Esophagus muscularis mucosa (tissue), 4 donors: ENCODE data around the gene TPRN. TPM values are rescaled to one million over a fixed set of nuclear protein-coding genes. Genes with fewer than 3 reads are reported as not detected.
A peak's percentile ranks its signal among the peaks of the same experiment; 100 is the strongest.

ENCODE experiments used
- DNase-seq: peaks from one replicate; pipeline ENCODE4 v3.0.0-alpha.2; 2017; ENCODE audit errors: extremely low spot score
- H3K27ac ChIP-seq, 4 donors: fragments of 200-600 bp; sonication (generic); replicated peaks in 1 of 4; 1 replicate in 3 of 4; 2 replicates in 1 of 4; pipeline ENCODE4 v1.5.1; 2016 to 2019; ENCODE audit warnings: mild to moderate bottlenecking in 1 of 4
- H3K27me3 ChIP-seq, 4 donors: fragments of 200-600 bp; sonication (generic); one replicate each; pipeline versions ENCODE4 v1.5.1 to v1.6.0; 2016 to 2019
- H3K36me3 ChIP-seq, 4 donors: fragments of 200-600 bp; sonication (generic); one replicate each; pipeline ENCODE4 v1.5.1; 2016 to 2019
- H3K4me1 ChIP-seq, 4 donors: fragments of 200-600 bp; sonication (generic); one replicate each; pipeline ENCODE4 v1.5.1; 2016 to 2019
- H3K4me3 ChIP-seq, 4 donors: fragments of 200-600 bp; sonication (generic); 1 replicate in 2 of 4; 2 replicates in 2 of 4; pipeline ENCODE4 v1.5.1; 2016 to 2019; ENCODE audit warnings: mild to moderate bottlenecking in 4 of 4, moderate library complexity in 1 of 4
- H3K9me3 ChIP-seq, 4 donors: fragments of 200-600 bp; sonication (generic); 1 replicate in 3 of 4; 2 replicates in 1 of 4; pipeline ENCODE4 v1.5.1; 2016 to 2019
- CTCF ChIP-seq, 3 experiments: fragments of 200-600 bp in 2 of 3; fragments of 450-650 bp in 1 of 3; sonication (generic) in 2 of 3; IDR thresholded peaks; one replicate each; pipeline ENCODE4 v1.5.1; 2017 to 2019; ENCODE audit warnings: antibody characterized with exemption in 3 of 3, mild to moderate bottlenecking in 2 of 3, moderate library complexity in 1 of 3
- EP300 ChIP-seq: sonication (generic); formaldehyde crosslinking; IDR thresholded peaks from one replicate; pipeline ENCODE4 v1.6.1; 2017; ENCODE audit warnings: antibody characterized with exemption
- POLR2A ChIP-seq: fragments of 450-650 bp; IDR thresholded peaks from one replicate; pipeline ENCODE4 v1.6.1; 2017; ENCODE audit warnings: antibody characterized with exemption, moderate library complexity, mild to moderate bottlenecking, low read depth
- POLR2AphosphoS5 ChIP-seq, 2 donors: sonication (generic); formaldehyde crosslinking; IDR thresholded peaks; one replicate each; pipeline ENCODE4 v1.6.1; 2017; ENCODE audit warnings: antibody characterized with exemption in 2 of 2
- WGBS: methylation state at CpG from one replicate; pipeline ENCODE4 v1.1.5; 2018; 5-methylcytosine and 5-hydroxymethylcytosine counted together
- intact Hi-C: fragments of 100-400 bp; cut with DNase I; formaldehyde crosslinking; loops from one replicate; pipeline ENCODE4 v1.15.1; 2023
- total RNA-seq, 4 donors: library from RNA; depleted of rRNA; stranded (reverse); fragments of >200 nt; gene quantifications; one replicate each; pipeline versions ENCODE4 v1.1.0 to v1.2.1, GENCODE V29; 2016

Gene TPRN
- total RNA-seq, 4 donors from 2014 or later, result 4.1 to 12.6 (median 7.7) TPM

- TF ChIP-seq CTCF (IDR thresholded peaks at IDR 0.05) (no peak), POLR2A (no peak), POLR2AphosphoS5 (IDR thresholded peaks at IDR 0.05) (no peak), EP300 (no peak)
- H3K27ac ChIP-seq, result no peak overlapping the region
- peaks cover 14 to 35% (median 27%) of the 10 kb centered on the region in 4 donors for H3K4me1 ChIP-seq
- H3K9me3 ChIP-seq, result no peaks in the 10 kb centered on the region
- intact Hi-C loops, result no loop called here
- no peak overlapping the region for H3K4me3 ChIP-seq
- H3K27me3 ChIP-seq, result peaks cover 0 to 87% (median 67%) of the 10 kb centered on the region in 4 donors
- DNase-seq, result no peak
- 61% methylated on average over 16 of the region's 19 CpGs for WGBS
- no peaks in the 10 kb centered on the region for H3K36me3 ChIP-seq
Measured at GRCh38 chr9:137157618-137158415, 42.7 kb downstream of the TPRN start.

GRCh38 chr9:137156567-137157375 lies 43.8 kb downstream of the TPRN start:
- 5% methylated on average over 12 of the region's 65 CpGs for WGBS
- peaks cover 6 to 25% (median 17%) of the 10 kb centered on the region in 4 donors for H3K4me1 ChIP-seq
- no peak for DNase-seq
- intact Hi-C loops, result no loop called here
- peak overlapping the region; percentile 16 to 33 (median 28) for H3K4me3 ChIP-seq
- no peak overlapping the region for H3K27ac ChIP-seq
- H3K9me3 ChIP-seq, result no peaks in the 10 kb centered on the region
- H3K27me3 ChIP-seq, result peaks cover 0 to 76% (median 57%) of the 10 kb centered on the region in 4 donors
- TF ChIP-seq CTCF (IDR thresholded peaks at IDR 0.05) (no peak), EP300 (no peak), POLR2AphosphoS5 (IDR thresholded peaks at IDR 0.05) (no peak), POLR2A (no peak)
- H3K36me3 ChIP-seq, result no peaks in the 10 kb centered on the region

GRCh38 chr9:137152844-137153405 lies 47.6 kb downstream of the TPRN start:
- intact Hi-C loops, result no loop called here
- TF ChIP-seq EP300 (no peak), CTCF (IDR thresholded peaks at IDR 0.05) (no peak), POLR2A (no peak), POLR2AphosphoS5 (IDR thresholded peaks at IDR 0.05) (no peak)
- peaks cover 6 to 15% (median 9%) of the 10 kb centered on the region in 4 donors for H3K4me1 ChIP-seq
- WGBS, result 95% methylated on average over 7 of the region's 7 CpGs
- no peak overlapping the region for H3K4me3 ChIP-seq
- no peaks in the 10 kb centered on the region for H3K36me3 ChIP-seq
- peaks cover 0 to 74% (median 24%) of the 10 kb centered on the region in 4 donors for H3K27me3 ChIP-seq
- no peak for DNase-seq
- no peak overlapping the region for H3K27ac ChIP-seq
- H3K9me3 ChIP-seq, result no peaks in the 10 kb centered on the region

GRCh38 chr9:137150617-137151457 lies 49.7 kb downstream of the TPRN start:
- H3K27ac ChIP-seq, result no peak overlapping the region
- no peak for TF ChIP-seq POLR2AphosphoS5 (IDR thresholded peaks at IDR 0.05)
- no peak for TF ChIP-seq POLR2A
- no peak for TF ChIP-seq CTCF (IDR thresholded peaks at IDR 0.05)
- no peak for TF ChIP-seq EP300
- intact Hi-C loops, result no loop called here
- H3K9me3 ChIP-seq, result no peaks in the 10 kb centered on the region
- WGBS, result 24% methylated on average over 32 of the region's 34 CpGs
- H3K27me3 ChIP-seq, result peaks cover 0 to 74% (median 10%) of the 10 kb centered on the region in 4 donors
- DNase-seq, result no peak
- H3K36me3 ChIP-seq, result no peaks in the 10 kb centered on the region
- H3K4me1 ChIP-seq, result no peaks in the 10 kb centered on the region
- no peak overlapping the region for H3K4me3 ChIP-seq
